HG02571 (cell line): ENCODE measurements around the gene SUPV3L1.
"Not testable (repeated sequence)": the region's sequence is repeated elsewhere in the genome, so short reads cannot be mapped to it uniquely, and the experiment has no call there.

Experiments used
- ATAC-seq: cut with Tn5 transposase; IDR thresholded peaks from one replicate; pipeline ENCODE4 v1.9.1; 2021; ENCODE audit warnings: mild to moderate bottlenecking, moderate library complexity; ENCODE audit not compliant: unreplicated experiment

The SUPV3L1 gene

DNA sequence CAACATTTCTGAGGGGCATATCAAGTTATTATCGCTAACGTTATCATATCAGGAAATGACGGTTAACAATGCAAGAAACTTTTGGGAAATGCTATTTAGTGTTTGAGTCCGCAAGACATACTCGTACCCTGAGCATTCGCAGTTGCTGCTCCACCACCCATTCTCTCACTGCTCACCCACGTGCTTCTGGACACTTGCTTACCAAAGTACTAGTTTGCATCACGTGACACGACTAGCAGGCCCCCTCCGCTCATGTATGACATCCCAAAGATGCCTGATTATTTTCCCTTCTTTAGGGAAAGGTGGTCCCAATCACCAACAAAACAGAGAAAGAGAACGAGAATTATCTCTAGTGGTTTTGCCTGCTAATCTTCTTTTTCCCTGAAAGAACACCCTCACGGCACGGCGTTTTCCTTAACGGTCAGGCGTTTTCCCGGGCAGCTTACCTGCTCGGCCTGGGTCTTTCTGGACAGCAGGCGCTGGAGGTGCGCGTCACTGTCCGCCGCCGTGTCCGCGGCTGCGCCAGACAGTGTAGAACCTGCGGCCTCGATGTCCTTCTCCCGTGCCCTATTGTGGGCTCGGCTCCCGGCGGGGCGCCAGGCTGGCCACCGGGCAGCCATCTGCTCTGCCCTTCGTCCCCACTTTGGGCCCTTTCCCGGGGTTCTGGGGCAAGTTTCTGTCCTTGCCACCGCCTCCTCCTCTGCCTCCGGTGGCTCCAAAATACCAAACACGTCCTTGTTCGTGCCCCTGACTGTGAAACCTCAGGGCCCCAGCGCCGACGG, at the start of gene SUPV3L1:
Gene SUPV3L1 (plus strand): TSS at position 492 of the 782 bp plus-strand sequence. CDS start 58 bp downstream, at position 550.
- ATAC-seq, result peak; percentile 85

- no peak for ATAC-seq
Observed at GRCh38 chr10:69130251-69130650, 49.8 kb upstream of the SUPV3L1 start.

DNA sequence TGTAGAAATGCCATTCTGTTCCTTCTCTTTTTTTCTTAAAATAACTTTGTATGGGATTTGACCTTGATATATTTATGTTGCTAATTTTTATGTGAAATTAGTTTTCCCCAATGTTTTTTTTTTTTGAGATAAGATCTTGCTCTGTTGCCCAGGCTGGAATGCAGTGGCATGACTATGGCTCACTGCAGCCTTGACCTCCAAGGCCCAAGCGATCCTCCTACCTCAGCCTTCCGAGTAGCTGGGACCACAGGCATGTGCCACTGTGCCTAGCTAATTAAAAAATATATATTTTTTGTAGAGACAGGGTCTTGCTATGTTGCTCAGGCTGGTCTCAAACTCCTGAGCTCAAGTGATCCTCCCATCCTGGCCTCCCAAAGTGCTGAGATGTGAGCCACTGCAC, 40.1 kb upstream of the SUPV3L1 start:
- ATAC-seq, result no peak

- ATAC-seq, result no peak
Observed at GRCh38 chr10:69141304-69141703, 38.7 kb upstream of the SUPV3L1 start.

GRCh38 chr10:69142074-69142473, 38.0 kb upstream of the SUPV3L1 start:
- not testable (repeated sequence) for ATAC-seq

DNA sequence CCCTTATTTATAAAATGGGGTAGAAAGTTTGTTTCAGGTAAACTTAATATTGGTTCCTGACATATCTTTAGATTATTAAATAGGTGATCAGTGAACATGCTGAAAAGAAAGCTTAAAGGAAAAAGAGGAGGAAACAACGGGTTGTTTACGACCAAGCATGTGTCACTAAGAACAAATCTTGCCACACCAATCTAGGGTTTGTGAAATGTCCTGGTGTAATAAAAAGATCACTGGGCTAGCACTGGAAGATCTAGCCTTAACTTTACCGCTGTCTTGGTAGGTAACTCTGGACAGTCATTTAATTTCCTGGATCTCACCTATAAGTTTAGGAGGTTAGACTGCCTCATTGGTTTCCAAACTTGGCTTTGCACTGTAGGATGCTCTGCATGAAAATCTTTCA, 37.1 kb upstream of the SUPV3L1 start:
- no peak for ATAC-seq

- ATAC-seq, result no peak
Observed at GRCh38 chr10:69145329-69145728, 34.7 kb upstream of the SUPV3L1 start.

DNA sequence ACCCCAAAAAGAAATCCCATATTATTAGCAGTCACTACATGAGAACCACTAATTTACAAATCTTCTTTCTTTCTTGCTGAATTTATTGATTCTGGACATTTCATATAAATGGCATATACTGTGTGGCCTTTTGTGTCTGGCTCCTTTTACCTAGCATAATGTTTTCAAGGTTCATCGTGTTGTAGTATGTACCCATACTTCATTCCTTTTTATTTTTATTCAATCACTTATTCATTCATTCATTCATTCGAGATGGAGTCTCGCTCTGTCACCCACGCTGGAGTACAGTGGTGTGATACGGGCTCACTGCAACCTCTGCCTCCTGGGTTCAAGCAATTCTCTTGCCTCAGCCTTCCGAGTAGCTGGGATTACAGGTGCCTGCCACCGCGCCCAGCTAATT, 34.2 kb upstream of the SUPV3L1 start:
- ATAC-seq, result no peak

DNA sequence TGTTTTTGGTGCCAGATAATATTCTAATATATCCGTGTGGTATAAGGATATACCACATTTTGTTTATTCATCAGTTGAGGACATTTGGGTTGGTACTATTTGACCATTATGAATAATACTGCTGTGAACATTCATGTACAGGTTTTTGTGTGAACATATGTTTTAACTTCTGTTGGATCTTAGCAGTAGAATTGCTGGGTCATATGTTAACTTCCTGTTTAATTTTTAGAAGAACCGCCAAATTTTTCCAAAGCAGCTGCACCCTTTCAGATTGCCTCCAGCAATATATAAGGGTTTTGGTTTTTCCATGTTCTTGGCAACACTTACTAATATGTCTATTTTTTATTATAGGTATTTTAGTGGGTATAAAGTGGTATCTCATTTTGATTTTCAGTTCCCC, 33.3 kb upstream of the SUPV3L1 start:
- no peak for ATAC-seq

- no peak for ATAC-seq
Observed at GRCh38 chr10:69151984-69152383, 28.1 kb upstream of the SUPV3L1 start.

GRCh38 chr10:69153227-69153626, 26.8 kb upstream of the SUPV3L1 start:
- ATAC-seq, result no peak

- no peak for ATAC-seq
Observed at GRCh38 chr10:69160809-69161241, 19.2 kb upstream of the SUPV3L1 start.

- no peak for ATAC-seq
Observed at GRCh38 chr10:69168493-69168892, 11.5 kb upstream of the SUPV3L1 start.

- no peak for ATAC-seq
Observed at GRCh38 chr10:69172241-69172982, 7.6 kb upstream of the SUPV3L1 start.

- ATAC-seq, result not testable (repeated sequence)
Observed at GRCh38 chr10:69175326-69175725, 4.7 kb upstream of the SUPV3L1 start.

DNA sequence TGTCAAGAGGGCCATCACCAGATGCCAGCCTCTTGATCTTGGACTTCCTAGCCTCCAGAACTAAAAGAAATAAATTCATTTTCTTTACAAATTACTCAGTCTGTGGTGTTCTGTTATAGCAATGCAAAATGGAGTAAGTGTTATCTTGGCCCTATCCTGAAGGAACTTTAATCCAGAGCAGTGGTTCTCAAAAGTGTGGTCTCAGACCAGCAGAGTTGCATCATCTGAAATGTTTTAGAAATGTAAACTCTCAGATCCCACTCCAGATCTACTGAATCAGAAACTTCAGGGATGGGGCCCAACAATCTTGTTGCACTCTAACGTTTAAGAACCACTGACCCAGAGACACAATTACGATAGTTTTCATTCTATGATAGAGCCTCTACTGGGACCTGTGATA, 3.2 kb upstream of the SUPV3L1 start:
- no peak for ATAC-seq

DNA sequence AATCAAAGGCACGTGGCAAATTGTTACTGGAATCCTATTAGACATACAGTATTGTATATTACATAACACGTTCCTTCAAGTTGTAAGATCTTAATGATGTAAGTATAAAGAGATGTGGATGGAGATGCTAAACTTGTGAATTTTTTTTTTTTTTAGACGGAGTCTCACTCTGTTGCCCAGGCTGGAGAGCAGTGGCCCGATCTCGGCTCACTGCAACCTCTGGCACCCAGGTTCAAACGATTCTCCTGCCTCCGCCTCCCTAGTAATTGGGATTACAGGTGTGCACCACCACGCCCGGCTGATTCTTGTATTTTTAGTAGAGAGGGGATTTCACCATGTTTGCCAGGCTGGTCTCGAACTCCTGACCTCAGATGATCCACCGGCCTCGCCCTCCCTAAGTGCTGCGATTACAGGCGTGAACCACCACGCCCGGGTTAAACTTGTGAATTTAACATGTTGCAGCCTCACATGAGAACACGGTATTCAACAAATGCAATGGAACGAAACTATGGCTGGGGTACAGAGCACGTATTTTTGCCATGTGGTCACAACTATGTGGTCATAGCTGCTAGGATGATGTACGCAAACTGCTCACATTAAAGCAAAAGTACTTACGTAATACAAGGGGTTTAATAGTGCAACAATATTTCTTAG, 818 bp upstream of the SUPV3L1 start:
- ATAC-seq, result no peak

- peak; percentile 14 for ATAC-seq
Observed at GRCh38 chr10:69180525-69181204, 631 bp downstream of the SUPV3L1 start.

GRCh38 chr10:69181433-69181832, 1.4 kb downstream of the SUPV3L1 start:
- ATAC-seq, result no peak

GRCh38 chr10:69182005-69182404, 2.0 kb downstream of the SUPV3L1 start:
- no peak for ATAC-seq

GRCh38 chr10:69186524-69186923, 6.5 kb downstream of the SUPV3L1 start:
- ATAC-seq, result no peak
